Amygdala (tissue), 56 donors: ENCODE measurements around the gene ZW10.
"Not testable (repeated sequence)": the region's sequence is repeated elsewhere in the genome, so short reads cannot be mapped to it uniquely, and the experiment has no call there.

ENCODE experiments used
- DNase-seq, 56 donors: peaks; one replicate each; lab custom pipeline; 2025; lab: John Stamatoyannopoulos, UW

The ZW10 gene

GRCh38 chr11:113773416-113774173 is at the start of gene ZW10:
ZW10 (minus strand) TSS chr11:113773692; CDS start chr11:113773666, 26 bp downstream.
- peak; percentile 60 to 98 (median 91) for DNase-seq

- DNase-seq, result no peak
Observed at GRCh38 chr11:113818426-113818825, 44.9 kb upstream of the ZW10 start.

GRCh38 chr11:113817626-113818025 is 44.1 kb upstream of the ZW10 start:
- DNase-seq, result no peak

- DNase-seq, result no peak
Observed at GRCh38 chr11:113817162-113817561, 43.7 kb upstream of the ZW10 start.

GRCh38 chr11:113814181-113814580 is 40.7 kb upstream of the ZW10 start:
- no peak for DNase-seq

- no peak for DNase-seq
Observed at GRCh38 chr11:113808931-113809330, 35.4 kb upstream of the ZW10 start.

GRCh38 chr11:113806406-113806805 is 32.9 kb upstream of the ZW10 start:
- no peak for DNase-seq

GRCh38 chr11:113805640-113806039 is 32.1 kb upstream of the ZW10 start:
- no peak for DNase-seq

GRCh38 chr11:113802621-113803020 is 29.1 kb upstream of the ZW10 start:
- no peak for DNase-seq

- peak in 10 of 56 donors; percentile 6 to 66 (median 16) for DNase-seq
Observed at GRCh38 chr11:113796663-113797259, 23.3 kb upstream of the ZW10 start.

- no peak for DNase-seq
Observed at GRCh38 chr11:113789675-113790320, 16.3 kb upstream of the ZW10 start.

- not testable (repeated sequence) for DNase-seq
Observed at GRCh38 chr11:113789016-113789415, 15.5 kb upstream of the ZW10 start.

GRCh38 chr11:113782134-113782533 is 8.6 kb upstream of the ZW10 start:
- DNase-seq, result no peak

- no peak for DNase-seq
Observed at GRCh38 chr11:113781682-113782081, 8.2 kb upstream of the ZW10 start.

- DNase-seq, result no peak
Observed at GRCh38 chr11:113779496-113779895, 6.0 kb upstream of the ZW10 start, which contains the start of gene CLDN25. CLDN25 (plus strand) TSS chr11:113779796; CDS start chr11:113779796, 0 bp downstream.

- DNase-seq, result peak in 51 of 56 donors; percentile 2 to 88 (median 45)
Observed at GRCh38 chr11:113778111-113778910, 4.8 kb upstream of the ZW10 start.

- no peak for DNase-seq
Observed at GRCh38 chr11:113774174-113774503, 647 bp upstream of the ZW10 start.

GRCh38 chr11:113773092-113773415 is 438 bp downstream of the ZW10 start:
- peak in 1 of 56 donors; percentile 63 for DNase-seq

GRCh38 chr11:113771964-113772363 is 1.5 kb downstream of the ZW10 start:
- DNase-seq, result no peak

GRCh38 chr11:113764527-113765219 is 8.8 kb downstream of the ZW10 start:
- DNase-seq, result no peak
